Transverse colon (tissue), 4 donors: ENCODE results near the gene DTNBP1.

Source experiments
- POLR2A ChIP-seq: fragments of 450-650 bp; IDR thresholded peaks from one replicate; pipeline ENCODE4 v1.6.1; 2016; ENCODE audit warnings: antibody characterized with exemption, mild to moderate bottlenecking, moderate library complexity
- POLR2AphosphoS5 ChIP-seq, 3 donors: sonication (generic); formaldehyde crosslinking; IDR thresholded peaks; one replicate each; pipeline ENCODE4 v1.6.1; 2016; ENCODE audit warnings: antibody characterized with exemption in 3 of 3
- TF ChIP-seq, protein P1 (sequence below), 5 experiments: fragments of 200-600 bp in 3 of 5; fragments of 450-650 bp in 2 of 5; sonication (generic) in 3 of 5; IDR thresholded peaks; 1 replicate in 2 of 5; 2 replicates in 3 of 5; pipeline ENCODE4 v1.5.1; 2016 to 2017; ENCODE audit warnings: antibody characterized with exemption in 5 of 5, inconsistent platforms in 3 of 5, mild to moderate bottlenecking in 2 of 5, moderate library complexity in 1 of 5

DNA sequence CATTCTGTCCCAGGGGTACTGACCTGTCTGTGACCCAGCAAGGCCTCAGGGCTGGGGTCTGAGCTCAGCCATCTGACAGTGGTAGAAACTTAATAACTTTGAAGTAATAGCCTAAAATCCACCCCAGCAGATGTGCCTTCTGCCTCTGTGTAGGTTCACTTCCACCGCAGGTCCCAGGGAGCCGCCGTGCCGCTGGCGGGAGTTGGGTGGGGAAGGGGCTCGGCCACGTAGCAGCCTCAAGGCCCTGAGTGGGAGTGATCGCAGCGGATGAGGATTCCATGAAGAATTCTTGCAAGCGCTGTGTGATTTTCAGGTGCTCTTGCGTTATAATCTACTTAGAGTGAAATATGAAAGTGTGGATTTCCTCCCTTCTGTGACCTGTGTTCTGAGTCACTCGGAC lies 163.7 kb downstream of the DTNBP1 start:
- TF ChIP-seq, protein P1, sequence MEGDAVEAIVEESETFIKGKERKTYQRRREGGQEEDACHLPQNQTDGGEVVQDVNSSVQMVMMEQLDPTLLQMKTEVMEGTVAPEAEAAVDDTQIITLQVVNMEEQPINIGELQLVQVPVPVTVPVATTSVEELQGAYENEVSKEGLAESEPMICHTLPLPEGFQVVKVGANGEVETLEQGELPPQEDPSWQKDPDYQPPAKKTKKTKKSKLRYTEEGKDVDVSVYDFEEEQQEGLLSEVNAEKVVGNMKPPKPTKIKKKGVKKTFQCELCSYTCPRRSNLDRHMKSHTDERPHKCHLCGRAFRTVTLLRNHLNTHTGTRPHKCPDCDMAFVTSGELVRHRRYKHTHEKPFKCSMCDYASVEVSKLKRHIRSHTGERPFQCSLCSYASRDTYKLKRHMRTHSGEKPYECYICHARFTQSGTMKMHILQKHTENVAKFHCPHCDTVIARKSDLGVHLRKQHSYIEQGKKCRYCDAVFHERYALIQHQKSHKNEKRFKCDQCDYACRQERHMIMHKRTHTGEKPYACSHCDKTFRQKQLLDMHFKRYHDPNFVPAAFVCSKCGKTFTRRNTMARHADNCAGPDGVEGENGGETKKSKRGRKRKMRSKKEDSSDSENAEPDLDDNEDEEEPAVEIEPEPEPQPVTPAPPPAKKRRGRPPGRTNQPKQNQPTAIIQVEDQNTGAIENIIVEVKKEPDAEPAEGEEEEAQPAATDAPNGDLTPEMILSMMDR (IDR thresholded peaks at IDR 0.05), result no peak
- TF ChIP-seq POLR2AphosphoS5 (IDR thresholded peaks at IDR 0.05) (no peak), POLR2A (no peak)
